Measurements from ENCODE around the gene KIFC3.

DNA sequence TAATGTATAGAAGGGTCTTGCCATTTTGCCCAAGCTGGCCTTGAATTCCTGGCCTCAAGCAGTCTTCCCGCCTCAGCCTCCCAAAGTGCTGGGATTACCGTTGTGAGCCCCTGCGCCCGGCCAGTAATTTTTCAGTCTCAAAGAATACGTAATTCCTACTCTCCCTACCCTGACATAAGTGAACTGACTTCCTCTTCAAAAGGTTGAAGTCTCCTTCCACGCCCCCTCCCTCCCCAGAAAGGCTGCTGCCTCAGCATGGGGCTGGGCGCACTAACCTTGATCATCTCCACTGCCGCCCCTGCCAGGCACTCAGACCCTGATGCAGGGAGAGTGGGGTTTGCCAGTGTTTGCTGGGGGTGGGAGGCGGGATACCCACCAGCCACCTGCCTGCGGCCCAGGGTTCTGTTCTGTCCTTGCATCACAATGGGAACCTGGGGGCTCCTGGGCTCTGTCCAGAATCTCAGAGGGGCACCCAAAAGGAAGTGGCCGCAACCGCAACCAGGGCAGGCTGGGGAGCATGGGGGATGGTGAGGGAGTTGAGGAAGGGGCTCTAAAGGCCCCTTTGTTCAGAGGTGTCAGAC lies 27.5 kb downstream of the KIFC3 start:
- no peak for TF ChIP-seq POLR2AphosphoS5 (IDR thresholded peaks at IDR 0.05; ENCODE audit: low read depth, low read length)
- TF ChIP-seq SIN3A (IDR thresholded peaks at IDR 0.05; ENCODE audit: borderline replicate concordance, insufficient read depth, low read length), result no peak
- no peak for TF ChIP-seq TAF1 (IDR thresholded peaks at IDR 0.05; ENCODE audit: borderline replicate concordance, insufficient read depth, low read length)
- TF ChIP-seq, protein P1, sequence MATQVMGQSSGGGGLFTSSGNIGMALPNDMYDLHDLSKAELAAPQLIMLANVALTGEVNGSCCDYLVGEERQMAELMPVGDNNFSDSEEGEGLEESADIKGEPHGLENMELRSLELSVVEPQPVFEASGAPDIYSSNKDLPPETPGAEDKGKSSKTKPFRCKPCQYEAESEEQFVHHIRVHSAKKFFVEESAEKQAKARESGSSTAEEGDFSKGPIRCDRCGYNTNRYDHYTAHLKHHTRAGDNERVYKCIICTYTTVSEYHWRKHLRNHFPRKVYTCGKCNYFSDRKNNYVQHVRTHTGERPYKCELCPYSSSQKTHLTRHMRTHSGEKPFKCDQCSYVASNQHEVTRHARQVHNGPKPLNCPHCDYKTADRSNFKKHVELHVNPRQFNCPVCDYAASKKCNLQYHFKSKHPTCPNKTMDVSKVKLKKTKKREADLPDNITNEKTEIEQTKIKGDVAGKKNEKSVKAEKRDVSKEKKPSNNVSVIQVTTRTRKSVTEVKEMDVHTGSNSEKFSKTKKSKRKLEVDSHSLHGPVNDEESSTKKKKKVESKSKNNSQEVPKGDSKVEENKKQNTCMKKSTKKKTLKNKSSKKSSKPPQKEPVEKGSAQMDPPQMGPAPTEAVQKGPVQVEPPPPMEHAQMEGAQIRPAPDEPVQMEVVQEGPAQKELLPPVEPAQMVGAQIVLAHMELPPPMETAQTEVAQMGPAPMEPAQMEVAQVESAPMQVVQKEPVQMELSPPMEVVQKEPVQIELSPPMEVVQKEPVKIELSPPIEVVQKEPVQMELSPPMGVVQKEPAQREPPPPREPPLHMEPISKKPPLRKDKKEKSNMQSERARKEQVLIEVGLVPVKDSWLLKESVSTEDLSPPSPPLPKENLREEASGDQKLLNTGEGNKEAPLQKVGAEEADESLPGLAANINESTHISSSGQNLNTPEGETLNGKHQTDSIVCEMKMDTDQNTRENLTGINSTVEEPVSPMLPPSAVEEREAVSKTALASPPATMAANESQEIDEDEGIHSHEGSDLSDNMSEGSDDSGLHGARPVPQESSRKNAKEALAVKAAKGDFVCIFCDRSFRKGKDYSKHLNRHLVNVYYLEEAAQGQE (IDR thresholded peaks at IDR 0.05; ENCODE audit: insufficient read depth in 1 of 2, low read depth in 2 of 2, low read length in 2 of 2), result no peak
- TF ChIP-seq FOXP2 (optimal IDR thresholded peaks at IDR 0.05; ENCODE audit: borderline replicate concordance, extremely low read depth, extremely low read length, insufficient read depth), result no peak

All from PFSK-1 (cell line).